Stomach (tissue), 4 donors: ENCODE measurements around the gene OTOG.

Experiments used
- CTCF ChIP-seq, 7 experiments: fragments of 450-650 bp in 4 of 7; fragments of 200-600 bp in 3 of 7; sonication (generic) in 3 of 7; IDR thresholded peaks; one replicate each; pipeline ENCODE4 v1.5.1; 2016 to 2019; ENCODE audit warnings: antibody characterized with exemption in 7 of 7, control low read depth in 2 of 7, mild to moderate bottlenecking in 1 of 7
- EP300 ChIP-seq: sonication (generic); formaldehyde crosslinking; IDR thresholded peaks from one replicate; pipeline ENCODE4 v1.6.1; 2017; ENCODE audit warnings: antibody characterized with exemption
- POLR2A ChIP-seq, 4 donors: fragments of 450-650 bp; IDR thresholded peaks; one replicate each; pipeline ENCODE4 v1.6.1; 2016; ENCODE audit warnings: antibody characterized with exemption in 4 of 4, control low read depth in 2 of 4, mild to moderate bottlenecking in 1 of 4, moderate library complexity in 1 of 4
- POLR2AphosphoS5 ChIP-seq, 3 donors: sonication (generic); formaldehyde crosslinking; IDR thresholded peaks; one replicate each; pipeline ENCODE4 v1.6.1; 2016; ENCODE audit warnings: antibody characterized with exemption in 3 of 3

- TF ChIP-seq CTCF (IDR thresholded peaks at IDR 0.05) (no peak), POLR2A (IDR thresholded peaks at IDR 0.05) (no peak), EP300 (no peak), POLR2AphosphoS5 (IDR thresholded peaks at IDR 0.05) (no peak)
Observed at GRCh38 chr11:17630936-17631335, 83.9 kb downstream of the OTOG start.
